Rectal smooth muscle tissue (tissue), 1 donor: ENCODE data around the gene PDE4D.

Experiments
- H3K27ac ChIP-seq: one replicate; pipeline ENCODE4 v1.7.0; 2013; ENCODE audit warnings: low read depth, low read length, inconsistent platforms
- H3K27me3 ChIP-seq: one replicate; pipeline ENCODE4 v1.7.0; 2013; ENCODE audit warnings: low read length; ENCODE audit not compliant: control insufficient read depth, insufficient read depth
- H3K36me3 ChIP-seq: one replicate; pipeline ENCODE4 v1.7.0; 2013; ENCODE audit warnings: low read length; ENCODE audit not compliant: control insufficient read depth, insufficient read depth
- H3K4me1 ChIP-seq: one replicate; pipeline ENCODE4 v1.7.0; 2013; ENCODE audit warnings: low read length; ENCODE audit not compliant: control insufficient read depth, insufficient read depth
- H3K4me3 ChIP-seq: one replicate; pipeline ENCODE4 v1.7.0; 2013; ENCODE audit warnings: low read length
- H3K9ac ChIP-seq: one replicate; pipeline ENCODE4 v1.7.0; 2013; ENCODE audit warnings: low read length

The PDE4D gene

GRCh38 chr5:59893429-59894227 is at the start of gene PDE4D:
Gene PDE4D, minus strand, starts transcription at chr5:59893726.
- Histone ChIP-seq H3K9ac (no peak within 1 kb of the TSS), H3K4me3 (peak within 1 kb of the TSS; percentile 27), H3K27ac (no peak within 1 kb of the TSS), H3K27me3 (peaks cover 8% of the 10 kb centered on the region), H3K36me3 (no peaks in the 10 kb centered on the region), H3K4me1 (peaks cover 2% of the 10 kb centered on the region)

- Histone ChIP-seq H3K27me3 (no peaks in the 10 kb centered on the region), H3K27ac (no peak overlapping the region), H3K36me3 (no peaks in the 10 kb centered on the region)
Measured at GRCh38 chr5:59937633-59938032, 44.1 kb upstream of the PDE4D start.

GRCh38 chr5:59923465-59923864 is 29.9 kb upstream of the PDE4D start:
- Histone ChIP-seq H3K27me3 (no peaks in the 10 kb centered on the region), H3K27ac (no peak overlapping the region), H3K4me1 (no peaks in the 10 kb centered on the region), H3K9ac (no peak overlapping the region), H3K4me3 (no peak overlapping the region), H3K36me3 (no peaks in the 10 kb centered on the region)

More at GRCh38 chr5:59937633-59938032, 44.1 kb upstream of the PDE4D start:
- Histone ChIP-seq H3K9ac (no peak overlapping the region), H3K4me1 (no peaks in the 10 kb centered on the region), H3K4me3 (no peak overlapping the region)

GRCh38 chr5:59922220-59922619 is 28.7 kb upstream of the PDE4D start:
- Histone ChIP-seq H3K36me3 (no peaks in the 10 kb centered on the region), H3K4me1 (no peaks in the 10 kb centered on the region), H3K9ac (no peak overlapping the region), H3K4me3 (no peak overlapping the region), H3K27me3 (no peaks in the 10 kb centered on the region), H3K27ac (no peak overlapping the region)

- H3K27ac ChIP-seq: no peak overlapping the region
- no peaks in the 10 kb centered on the region for H3K4me1 ChIP-seq
- no peak overlapping the region for H3K9ac ChIP-seq
- no peak overlapping the region for H3K4me3 ChIP-seq
- no peaks in the 10 kb centered on the region for H3K36me3 ChIP-seq
- H3K27me3 ChIP-seq: no peaks in the 10 kb centered on the region
Measured at GRCh38 chr5:59921816-59922215, 28.3 kb upstream of the PDE4D start.

- no peak overlapping the region for H3K9ac ChIP-seq
- H3K4me3 ChIP-seq: no peak overlapping the region
- no peak overlapping the region for H3K27ac ChIP-seq
- H3K27me3 ChIP-seq: no peaks in the 10 kb centered on the region
- H3K4me1 ChIP-seq: no peaks in the 10 kb centered on the region
- no peaks in the 10 kb centered on the region for H3K36me3 ChIP-seq
Measured at GRCh38 chr5:59919484-59919883, 26.0 kb upstream of the PDE4D start.

GRCh38 chr5:59917121-59917520 is 23.6 kb upstream of the PDE4D start:
- Histone ChIP-seq H3K27me3 (no peaks in the 10 kb centered on the region), H3K36me3 (no peaks in the 10 kb centered on the region), H3K4me3 (no peak overlapping the region), H3K4me1 (no peaks in the 10 kb centered on the region), H3K27ac (no peak overlapping the region), H3K9ac (no peak overlapping the region)

GRCh38 chr5:59905188-59905587 is 11.7 kb upstream of the PDE4D start:
- H3K27me3 ChIP-seq: no peaks in the 10 kb centered on the region
- no peaks in the 10 kb centered on the region for H3K4me1 ChIP-seq
- H3K9ac ChIP-seq: no peak overlapping the region
- no peak overlapping the region for H3K27ac ChIP-seq
- H3K4me3 ChIP-seq: no peak overlapping the region
- no peaks in the 10 kb centered on the region for H3K36me3 ChIP-seq

- Histone ChIP-seq H3K4me3 (no peak overlapping the region), H3K4me1 (peaks cover 2% of the 10 kb centered on the region), H3K27me3 (peaks cover 8% of the 10 kb centered on the region), H3K36me3 (no peaks in the 10 kb centered on the region), H3K27ac (no peak overlapping the region), H3K9ac (no peak overlapping the region)
Measured at GRCh38 chr5:59897075-59897474, 3.5 kb upstream of the PDE4D start.

GRCh38 chr5:59891962-59892643 is 1.4 kb downstream of the PDE4D start:
- Histone ChIP-seq H3K9ac (no peak overlapping the region), H3K4me1 (peaks cover 2% of the 10 kb centered on the region), H3K36me3 (no peaks in the 10 kb centered on the region), H3K27me3 (peaks cover 8% of the 10 kb centered on the region), H3K4me3 (no peak overlapping the region), H3K27ac (no peak overlapping the region)

GRCh38 chr5:59887274-59887673 is 6.3 kb downstream of the PDE4D start:
- Histone ChIP-seq H3K36me3 (no peaks in the 10 kb centered on the region), H3K4me1 (no peaks in the 10 kb centered on the region), H3K4me3 (no peak overlapping the region)

GRCh38 chr5:59874675-59875074 is 18.9 kb downstream of the PDE4D start:
- no peaks in the 10 kb centered on the region for H3K4me1 ChIP-seq
- no peak overlapping the region for H3K4me3 ChIP-seq
- no peaks in the 10 kb centered on the region for H3K27me3 ChIP-seq
- no peaks in the 10 kb centered on the region for H3K36me3 ChIP-seq
- H3K9ac ChIP-seq: no peak overlapping the region
- H3K27ac ChIP-seq: no peak overlapping the region

More at GRCh38 chr5:59887274-59887673, 6.3 kb downstream of the PDE4D start:
- Histone ChIP-seq H3K27me3 (peaks cover under 1% of the 10 kb centered on the region), H3K27ac (no peak overlapping the region), H3K9ac (no peak overlapping the region)

- no peak overlapping the region for H3K4me3 ChIP-seq
- no peak overlapping the region for H3K27ac ChIP-seq
- H3K9ac ChIP-seq: no peak overlapping the region
- no peaks in the 10 kb centered on the region for H3K36me3 ChIP-seq
- no peaks in the 10 kb centered on the region for H3K4me1 ChIP-seq
- no peaks in the 10 kb centered on the region for H3K27me3 ChIP-seq
Measured at GRCh38 chr5:59873113-59873512, 20.4 kb downstream of the PDE4D start.
